ENCODE measurements around the gene CITED4.

Gene CITED4

DNA sequence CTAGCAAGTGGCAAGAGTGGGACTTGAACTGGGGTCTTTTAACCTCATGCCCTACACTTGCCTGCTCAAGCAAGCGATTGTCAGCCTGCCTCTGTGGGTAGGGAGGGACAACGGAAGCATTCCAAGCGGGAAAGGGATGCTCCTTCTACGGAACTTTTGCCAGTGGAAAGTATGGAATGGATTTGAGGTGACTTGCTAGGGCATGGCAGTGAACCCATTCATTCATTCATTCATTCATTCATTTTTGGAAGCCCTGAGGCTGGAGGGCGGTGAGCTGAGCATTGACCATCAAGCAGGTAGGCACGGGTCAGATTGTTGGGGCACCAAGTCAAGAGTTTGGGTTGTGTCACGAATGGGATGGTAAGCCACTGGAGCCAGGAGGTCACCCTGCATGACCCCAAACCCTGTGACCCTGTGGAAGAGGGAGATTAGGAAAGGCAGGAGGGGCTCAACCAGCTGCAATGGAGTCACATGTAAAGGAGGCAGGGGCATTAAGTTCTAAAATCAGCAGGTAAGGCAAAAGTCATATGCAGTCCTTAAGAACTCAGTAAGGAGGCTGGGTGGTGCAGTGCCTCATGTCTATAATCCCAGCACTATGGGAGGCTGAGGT, 11.8 kb upstream of the CITED4 start:
- Histone ChIP-seq H3K4me1 (ENCODE audit: insufficient read depth, low read length) (peaks cover 3% of the 10 kb centered on the region; the same call in 1 of the 2 replicates), H3K79me2 (ENCODE audit: insufficient read depth, low read length) (no peaks in the 10 kb centered on the region), H3K36me3 (ENCODE audit: insufficient read depth, low read length) (no peaks in the 10 kb centered on the region), H3K9ac (ENCODE audit: low read depth, low read length) (no peak overlapping the region), H4K20me1 (ENCODE audit: insufficient read depth, low read length) (no peaks in the 10 kb centered on the region), H3K4me3 (ENCODE audit: low read depth in 1 of 2, low read length in 2 of 2) (no peak overlapping the region), H3K4me2 (ENCODE audit: insufficient read depth, low read length) (no peak overlapping the region), H3K27ac (ENCODE audit: low read length) (no peak overlapping the region), H3K27me3 (ENCODE audit: insufficient read depth, low read length, poor library complexity) (peaks cover 3% of the 10 kb centered on the region), H2AFZ (ENCODE audit: low read depth, low read length) (no peak overlapping the region), H3K9me3 (ENCODE audit: insufficient read depth, low read length, severe bottlenecking) (no peaks in the 10 kb centered on the region)
- no peak for TF ChIP-seq EZH2 (IDR thresholded peaks at IDR 0.05; ENCODE audit: borderline replicate concordance, low read depth, low read length, severe bottlenecking)
- TF ChIP-seq, protein P1, sequence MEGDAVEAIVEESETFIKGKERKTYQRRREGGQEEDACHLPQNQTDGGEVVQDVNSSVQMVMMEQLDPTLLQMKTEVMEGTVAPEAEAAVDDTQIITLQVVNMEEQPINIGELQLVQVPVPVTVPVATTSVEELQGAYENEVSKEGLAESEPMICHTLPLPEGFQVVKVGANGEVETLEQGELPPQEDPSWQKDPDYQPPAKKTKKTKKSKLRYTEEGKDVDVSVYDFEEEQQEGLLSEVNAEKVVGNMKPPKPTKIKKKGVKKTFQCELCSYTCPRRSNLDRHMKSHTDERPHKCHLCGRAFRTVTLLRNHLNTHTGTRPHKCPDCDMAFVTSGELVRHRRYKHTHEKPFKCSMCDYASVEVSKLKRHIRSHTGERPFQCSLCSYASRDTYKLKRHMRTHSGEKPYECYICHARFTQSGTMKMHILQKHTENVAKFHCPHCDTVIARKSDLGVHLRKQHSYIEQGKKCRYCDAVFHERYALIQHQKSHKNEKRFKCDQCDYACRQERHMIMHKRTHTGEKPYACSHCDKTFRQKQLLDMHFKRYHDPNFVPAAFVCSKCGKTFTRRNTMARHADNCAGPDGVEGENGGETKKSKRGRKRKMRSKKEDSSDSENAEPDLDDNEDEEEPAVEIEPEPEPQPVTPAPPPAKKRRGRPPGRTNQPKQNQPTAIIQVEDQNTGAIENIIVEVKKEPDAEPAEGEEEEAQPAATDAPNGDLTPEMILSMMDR (IDR thresholded peaks at IDR 0.05; ENCODE audit: borderline replicate concordance, extremely low read depth, low read length, poor library complexity, severe bottlenecking), result no peak
- no peak for DNase-seq
- no peak for ATAC-seq (ENCODE audit: insufficient read depth, low read depth)

DNA sequence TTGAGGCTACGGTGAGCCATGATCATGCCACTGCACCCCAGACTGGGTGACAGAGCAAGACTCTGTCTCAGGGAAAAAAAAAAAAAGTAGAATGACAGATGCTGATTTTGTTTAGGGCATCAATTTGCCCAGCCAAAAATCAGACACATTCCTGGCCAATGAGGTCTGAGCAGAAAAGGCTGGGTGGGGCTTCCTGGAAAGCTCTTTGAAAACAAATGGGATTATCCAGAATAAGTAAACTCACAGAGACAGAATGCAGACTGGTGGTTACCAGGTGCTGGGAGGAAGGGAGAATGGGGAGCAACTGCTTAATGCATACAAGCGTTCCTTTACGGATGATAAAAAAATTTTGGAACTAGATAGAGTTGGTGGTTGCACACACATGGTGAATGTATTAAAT, 10.1 kb upstream of the CITED4 start:
- Histone ChIP-seq H3K36me3 (ENCODE audit: insufficient read depth, low read length) (no peaks in the 10 kb centered on the region), H4K20me1 (ENCODE audit: insufficient read depth, low read length) (no peaks in the 10 kb centered on the region), H3K4me1 (ENCODE audit: insufficient read depth, low read length) (peaks cover 3% of the 10 kb centered on the region; the same call in 1 of the 2 replicates), H3K9me3 (ENCODE audit: insufficient read depth, low read length, severe bottlenecking) (no peaks in the 10 kb centered on the region), H2AFZ (ENCODE audit: low read depth, low read length) (no peak overlapping the region), H3K4me2 (ENCODE audit: insufficient read depth, low read length) (no peak overlapping the region), H3K4me3 (ENCODE audit: low read depth in 1 of 2, low read length in 2 of 2) (no peak overlapping the region), H3K27me3 (ENCODE audit: insufficient read depth, low read length, poor library complexity) (peaks cover 3% of the 10 kb centered on the region), H3K9ac (ENCODE audit: low read depth, low read length) (no peak overlapping the region), H3K27ac (ENCODE audit: low read length) (no peak overlapping the region), H3K79me2 (ENCODE audit: insufficient read depth, low read length) (no peaks in the 10 kb centered on the region)
- TF ChIP-seq, protein P1 (IDR thresholded peaks at IDR 0.05; ENCODE audit: borderline replicate concordance, extremely low read depth, low read length, poor library complexity, severe bottlenecking), result no peak
- no peak for TF ChIP-seq EZH2 (IDR thresholded peaks at IDR 0.05; ENCODE audit: borderline replicate concordance, low read depth, low read length, severe bottlenecking)
- ATAC-seq (ENCODE audit: insufficient read depth, low read depth), result no peak
- no peak for DNase-seq

DNA sequence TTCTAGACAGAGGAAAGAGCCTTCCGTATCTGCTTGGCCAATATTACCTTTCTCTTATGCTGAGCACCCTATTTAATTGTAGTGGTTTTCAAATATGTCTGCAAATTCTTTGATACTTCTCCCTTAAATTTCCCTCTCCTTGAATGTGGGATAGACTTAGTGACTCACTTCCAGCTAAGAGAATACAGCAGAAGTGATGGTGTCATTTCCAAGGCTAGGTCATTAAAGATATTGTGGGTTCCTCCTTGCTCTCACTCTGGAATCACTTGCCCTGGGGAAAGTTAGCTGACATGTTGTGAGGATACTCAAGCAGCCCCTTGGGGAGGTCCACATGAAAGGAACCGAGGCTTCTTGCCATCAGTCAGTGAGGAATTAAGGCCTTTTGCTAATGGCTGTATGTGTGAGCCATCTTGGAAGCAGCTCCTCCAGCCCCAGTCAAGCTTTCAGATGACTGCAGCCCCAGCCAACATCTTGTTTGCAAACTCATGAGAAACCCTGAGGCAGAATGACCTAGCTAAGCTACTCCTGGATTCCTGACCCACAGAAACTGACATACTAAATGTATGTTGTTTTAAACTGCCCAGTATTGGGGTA, 8.1 kb upstream of the CITED4 start:
- Histone ChIP-seq H3K27me3 (ENCODE audit: insufficient read depth, low read length, poor library complexity) (peaks cover 3% of the 10 kb centered on the region), H3K9ac (ENCODE audit: low read depth, low read length) (no peak overlapping the region), H3K4me3 (ENCODE audit: low read depth in 1 of 2, low read length in 2 of 2) (no peak overlapping the region), H3K4me1 (ENCODE audit: insufficient read depth, low read length) (no peaks in the 10 kb centered on the region), H2AFZ (ENCODE audit: low read depth, low read length) (no peak overlapping the region), H4K20me1 (ENCODE audit: insufficient read depth, low read length) (no peaks in the 10 kb centered on the region), H3K36me3 (ENCODE audit: insufficient read depth, low read length) (no peaks in the 10 kb centered on the region), H3K4me2 (ENCODE audit: insufficient read depth, low read length) (no peak overlapping the region), H3K9me3 (ENCODE audit: insufficient read depth, low read length, severe bottlenecking) (no peaks in the 10 kb centered on the region), H3K27ac (ENCODE audit: low read length) (no peak overlapping the region), H3K79me2 (ENCODE audit: insufficient read depth, low read length) (no peaks in the 10 kb centered on the region)
- no peak for DNase-seq
- TF ChIP-seq, protein P1 (IDR thresholded peaks at IDR 0.05; ENCODE audit: borderline replicate concordance, extremely low read depth, low read length, poor library complexity, severe bottlenecking), result no peak
- no peak for TF ChIP-seq EZH2 (IDR thresholded peaks at IDR 0.05; ENCODE audit: borderline replicate concordance, low read depth, low read length, severe bottlenecking)
- ATAC-seq (ENCODE audit: insufficient read depth, low read depth), result no peak

All from DND-41 (cell line).